ENCODE data around the gene SLC25A34. TPM values are rescaled to one million over a fixed set of nuclear protein-coding genes. Genes with fewer than 3 reads are reported as not detected.
A peak's percentile ranks its signal among the peaks of the same experiment; 100 is the strongest.

SLC25A34 gene
- total and polyA plus RNA-seq, 2 of the 13 experiments (the other 11 are each of a cell fraction or from before 2014, with no cell fraction given) = 0.13 to 0.18 TPM

- TF ChIP-seq ZNF782 (CRISPR knock-in tag; IDR thresholded peaks at IDR 0.05; ENCODE audit: borderline replicate concordance) (no peak), AGO1 (IDR thresholded peaks at IDR 0.05; ENCODE audit: low read depth, low read length, poor library complexity, severe bottlenecking) (no peak), FLYWCH1 (CRISPR knock-in tag; IDR thresholded peaks at IDR 0.05) (no peak), ZGPAT (CRISPR knock-in tag; IDR thresholded peaks at IDR 0.05) (no peak), DR1 (CRISPR knock-in tag; IDR thresholded peaks at IDR 0.05) (peak; percentile 41; the same call in 1 of the 2 replicates), ZSCAN25 (CRISPR knock-in tag; IDR thresholded peaks at IDR 0.05) (peak; percentile 83; the same call in 1 of the 2 replicates), ZNF891 (CRISPR knock-in tag; IDR thresholded peaks at IDR 0.05) (0 out of 2 replicates have a peak, but pooled peaks have one; percentile 33), ELF1 (CRISPR knock-in tag; IDR thresholded peaks at IDR 0.05) (peak; percentile 81), XBP1 (CRISPR knock-in tag; IDR thresholded peaks at IDR 0.05) (no peak), HDAC1 (CRISPR knock-in tag; IDR thresholded peaks at IDR 0.05) (no peak), TEAD2 (CRISPR knock-in tag; IDR thresholded peaks at IDR 0.05) (no peak), NR0B2 (CRISPR knock-in tag; IDR thresholded peaks at IDR 0.05) (no peak), ZNF468 (CRISPR knock-in tag; IDR thresholded peaks at IDR 0.05) (no peak), SRF (IDR thresholded peaks at IDR 0.05; ENCODE audit: low read depth, low read length) (no peak), CEBPG (CRISPR knock-in tag; IDR thresholded peaks at IDR 0.05) (0 out of 2 replicates have a peak, but pooled peaks have one; percentile 26), TAF15 (IDR thresholded peaks at IDR 0.05; ENCODE audit: low read depth, low read length, poor library complexity, severe bottlenecking) (no peak), NRL (CRISPR knock-in tag; IDR thresholded peaks at IDR 0.05; ENCODE audit: borderline replicate concordance) (no peak), PAX8 (CRISPR knock-in tag; IDR thresholded peaks at IDR 0.05; ENCODE audit: borderline replicate concordance) (no peak), FOSL2 (CRISPR knock-in tag; IDR thresholded peaks at IDR 0.05) (no peak), SUZ12 (IDR thresholded peaks at IDR 0.05; ENCODE audit: low read depth, low read length) (no peak), ZNF496 (CRISPR knock-in tag; IDR thresholded peaks at IDR 0.05; ENCODE audit: insufficient replicate concordance) (no peak), ZFP41 (CRISPR knock-in tag; IDR thresholded peaks at IDR 0.05; ENCODE audit: borderline replicate concordance) (no peak), KMT2A (CRISPR knock-in tag; IDR thresholded peaks at IDR 0.05) (peak; percentile 57; the same call in 1 of the 2 replicates), ZNF558 (CRISPR knock-in tag; IDR thresholded peaks at IDR 0.05; ENCODE audit: borderline replicate concordance) (no peak), FOSL1 (CRISPR knock-in tag; IDR thresholded peaks at IDR 0.05; ENCODE audit: borderline replicate concordance) (no peak), SAP130 (CRISPR knock-in tag; IDR thresholded peaks at IDR 0.05; ENCODE audit: low read depth) (peak; percentile 67), ZNF792 (CRISPR knock-in tag; IDR thresholded peaks at IDR 0.05) (no peak), NFATC3 (CRISPR knock-in tag; IDR thresholded peaks at IDR 0.05) (no peak), TOPORS (CRISPR knock-in tag; IDR thresholded peaks at IDR 0.05) (no peak)
Measured at GRCh38 chr1:15740924-15741850, 5.1 kb downstream of the SLC25A34 start (continued).
